Measurements from ENCODE around the gene HSPA1A.

The HSPA1A gene

DNA sequence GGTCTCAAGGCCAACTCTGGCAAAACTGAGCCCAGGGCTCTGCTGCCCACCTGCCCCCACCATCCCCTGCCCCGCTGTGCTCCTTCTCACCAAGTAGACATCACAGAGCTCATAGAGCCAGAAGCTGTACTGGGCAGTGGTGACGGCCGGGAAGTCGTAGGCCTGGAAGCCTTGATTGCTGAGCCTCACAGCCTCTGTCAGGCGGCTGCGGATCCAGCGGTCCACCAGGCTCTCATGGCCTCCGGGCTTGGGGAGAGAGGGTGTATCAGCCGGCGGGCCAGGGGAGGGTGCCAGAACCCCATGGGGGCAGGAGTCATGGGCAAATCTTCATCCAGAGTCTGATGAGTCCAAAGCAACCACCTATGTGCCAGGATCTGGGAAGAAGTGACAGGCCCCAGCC is 35.4 kb upstream of the HSPA1A start:
- H3K4me3 ChIP-seq (ENCODE audit: low read length in 2 of 2): no peak overlapping the region
- H3K4ac ChIP-seq (ENCODE audit: low read length): no peak overlapping the region
- no peak overlapping the region for H2AK5ac ChIP-seq (ENCODE audit: low read depth, low read length)
- no peak overlapping the region for H3K27ac ChIP-seq (replicated peaks; ENCODE audit: low read length)
- H2BK12ac ChIP-seq (ENCODE audit: low read length): no peak overlapping the region
- no peak overlapping the region for H3K18ac ChIP-seq (ENCODE audit: low read length)
- no peak overlapping the region for H2BK15ac ChIP-seq (ENCODE audit: low read length)
- H3K4me2 ChIP-seq (ENCODE audit: insufficient read depth, low read length, poor library complexity, severe bottlenecking): no peak overlapping the region
- no peak overlapping the region for H3K23ac ChIP-seq (ENCODE audit: low read depth, low read length, poor library complexity)
- H2BK5ac ChIP-seq (ENCODE audit: low read length): no peak overlapping the region
- no peak overlapping the region for H3K9ac ChIP-seq (ENCODE audit: low read depth, low read length, poor library complexity)
- no peaks in the 10 kb centered on the region for H3K27me3 ChIP-seq (ENCODE audit: control insufficient read depth in 3 of 3, insufficient read depth in 3 of 3, low read depth in 1 of 3, low read length in 3 of 3)
- peaks cover 53 to 74% of the 10 kb centered on the region in 2 donors for H3K36me3 ChIP-seq (replicated peaks in 1 of 2; ENCODE audit: control insufficient read depth in 2 of 2, insufficient read depth in 2 of 2, low read length in 2 of 2)
- no peak overlapping the region for H2AFZ ChIP-seq (ENCODE audit: low read length)
- H3K79me1 ChIP-seq (ENCODE audit: low read depth, low read length): peaks cover 2% of the 10 kb centered on the region
- no peak overlapping the region for H4K8ac ChIP-seq (ENCODE audit: low read depth, low read length)
- H3K14ac ChIP-seq (ENCODE audit: low read length): no peak overlapping the region
- no peaks in the 10 kb centered on the region for H3K9me3 ChIP-seq (replicated peaks in 1 of 2; ENCODE audit: control insufficient read depth in 2 of 2, insufficient read depth in 1 of 2, low read depth in 1 of 2, low read length in 2 of 2)
- H4K91ac ChIP-seq (ENCODE audit: low read depth, low read length, poor library complexity): no peak overlapping the region
- WGBS, 2 donors (ENCODE audit: extremely low coverage in 2 of 2, insufficient read length in 2 of 2, insufficient replicate concordance in 1 of 2): no CpG with 5 or more reads among the region's 10 CpGs
- H3K4me1 ChIP-seq (ENCODE audit: control insufficient read depth in 2 of 2, insufficient read depth in 1 of 2, low read depth in 1 of 2, low read length in 2 of 2): peaks cover 4 to 8% of the 10 kb centered on the region in 2 donors
- no peak for DNase-seq (ENCODE audit: low spot score)
- H2BK120ac ChIP-seq (ENCODE audit: low read depth, low read length): no peak overlapping the region

DNA sequence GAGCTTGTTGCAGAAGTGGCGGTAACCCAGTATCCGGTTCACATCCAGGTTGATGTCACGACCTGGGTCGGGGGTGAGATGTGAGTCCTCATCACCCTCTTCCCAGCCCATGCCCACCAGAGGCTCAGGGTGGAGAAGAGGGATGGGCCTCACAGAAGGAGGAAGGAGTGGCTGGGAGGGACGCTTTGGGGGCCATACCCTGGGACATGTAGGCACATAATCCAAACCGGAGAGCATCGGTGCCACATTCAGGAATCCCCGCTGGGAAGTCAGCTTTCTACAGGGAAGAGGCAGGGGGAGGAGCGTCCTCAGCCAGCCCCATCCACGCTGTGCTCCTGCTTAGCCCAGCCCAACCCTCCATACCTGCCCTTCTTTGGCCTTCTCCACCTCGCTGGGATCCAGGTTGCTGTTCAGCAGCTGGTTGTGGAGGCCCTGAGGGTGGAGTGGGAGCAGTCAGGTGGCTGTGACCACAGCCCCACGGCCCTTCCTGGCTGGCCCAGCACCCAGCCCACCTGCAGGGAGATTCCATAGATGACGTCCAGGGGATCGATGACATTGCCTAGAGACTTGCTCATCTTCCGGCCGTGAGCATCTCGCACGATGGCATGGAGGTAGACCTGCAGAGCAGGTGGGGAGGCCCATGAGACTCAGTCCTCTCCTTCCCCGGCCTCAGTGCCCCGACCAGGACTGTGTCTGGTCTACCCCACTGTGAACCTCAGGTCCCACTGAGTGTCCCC is 34.7 kb upstream of the HSPA1A start:
- WGBS, 2 donors (ENCODE audit: extremely low coverage in 2 of 2, insufficient read length in 2 of 2, insufficient replicate concordance in 1 of 2): no CpG with 5 or more reads among the region's 20 CpGs
- Histone ChIP-seq H3K36me3 (replicated peaks in 1 of 2; ENCODE audit: control insufficient read depth in 2 of 2, insufficient read depth in 2 of 2, low read length in 2 of 2) (peaks cover 59 to 82% of the 10 kb centered on the region in 2 donors), H2AK5ac (ENCODE audit: low read depth, low read length) (no peak overlapping the region), H3K79me1 (ENCODE audit: low read depth, low read length) (peaks cover 2% of the 10 kb centered on the region), H4K91ac (ENCODE audit: low read depth, low read length, poor library complexity) (no peak overlapping the region), H3K18ac (ENCODE audit: low read length) (no peak overlapping the region), H3K4me1 (ENCODE audit: control insufficient read depth in 2 of 2, insufficient read depth in 1 of 2, low read depth in 1 of 2, low read length in 2 of 2) (peaks cover 4 to 8% of the 10 kb centered on the region in 2 donors), H2BK15ac (ENCODE audit: low read length) (no peak overlapping the region), H3K4me2 (ENCODE audit: insufficient read depth, low read length, poor library complexity, severe bottlenecking) (no peak overlapping the region), H3K27ac (replicated peaks; ENCODE audit: low read length) (no peak overlapping the region), H2BK5ac (ENCODE audit: low read length) (peak overlapping the region; percentile 24), H2AFZ (ENCODE audit: low read length) (no peak overlapping the region), H4K8ac (ENCODE audit: low read depth, low read length) (no peak overlapping the region), H3K14ac (ENCODE audit: low read length) (peak overlapping the region; percentile 8), H2BK120ac (ENCODE audit: low read depth, low read length) (no peak overlapping the region), H3K9me3 (replicated peaks in 1 of 2; ENCODE audit: control insufficient read depth in 2 of 2, insufficient read depth in 1 of 2, low read depth in 1 of 2, low read length in 2 of 2) (no peaks in the 10 kb centered on the region), H3K4me3 (ENCODE audit: low read length in 2 of 2) (no peak overlapping the region), H3K27me3 (ENCODE audit: control insufficient read depth in 3 of 3, insufficient read depth in 3 of 3, low read depth in 1 of 3, low read length in 3 of 3) (no peaks in the 10 kb centered on the region), H3K4ac (ENCODE audit: low read length) (no peak overlapping the region), H3K23ac (ENCODE audit: low read depth, low read length, poor library complexity) (no peak overlapping the region), H2BK12ac (ENCODE audit: low read length) (peak overlapping the region; percentile 73), H3K9ac (ENCODE audit: low read depth, low read length, poor library complexity) (peak overlapping the region; percentile 44)
- DNase-seq (ENCODE audit: low spot score): no peak

DNA sequence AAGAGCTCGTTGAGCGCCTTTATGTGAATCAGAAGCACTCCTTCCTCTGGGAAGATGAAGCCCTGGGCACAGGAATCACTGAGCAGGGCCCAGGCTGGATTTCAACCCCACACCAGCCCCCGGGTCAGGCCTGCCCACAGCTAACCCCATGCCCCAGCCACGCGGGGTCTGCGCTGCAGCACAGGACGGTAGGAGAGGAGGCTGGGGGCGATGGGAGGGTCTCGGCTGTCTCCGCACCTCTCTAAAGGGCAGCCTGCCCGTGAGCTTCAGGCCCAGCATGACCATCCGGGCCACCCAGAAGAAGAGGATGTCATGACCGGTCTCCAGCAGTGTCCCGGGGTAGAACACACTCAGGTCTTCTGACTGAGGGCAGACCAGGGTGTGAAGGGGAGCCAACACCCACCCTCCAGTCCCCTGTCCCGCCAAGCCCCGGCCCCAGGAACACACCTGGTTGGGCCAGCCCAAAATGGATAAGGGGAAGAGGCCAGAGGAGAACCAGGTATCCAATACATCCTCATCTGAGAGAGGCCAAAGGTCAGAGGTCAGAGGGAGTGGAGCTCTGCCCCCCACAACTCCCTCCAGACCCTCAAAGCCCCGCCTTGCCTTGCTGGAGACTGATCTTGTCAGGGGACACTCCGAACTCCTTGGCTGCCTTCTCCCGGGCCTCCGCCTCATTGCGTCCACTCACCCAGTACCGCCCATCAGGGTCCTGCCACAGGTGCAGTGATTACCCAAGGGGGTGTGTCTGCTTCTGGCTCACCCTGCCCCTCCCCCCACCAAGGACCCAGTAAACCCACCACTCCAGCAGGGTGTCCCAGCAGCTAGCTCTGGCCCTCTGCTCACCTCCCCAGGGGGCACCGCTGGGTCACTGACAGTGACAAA is 33.9 kb upstream of the HSPA1A start:
- peaks cover 2% of the 10 kb centered on the region for H3K79me1 ChIP-seq (ENCODE audit: low read depth, low read length)

More for the DNA sequence above, 33.9 kb upstream of the HSPA1A start:
- no peak for DNase-seq (ENCODE audit: low spot score)
- Histone ChIP-seq H3K14ac (ENCODE audit: low read length) (no peak overlapping the region), H3K9me3 (replicated peaks in 1 of 2; ENCODE audit: control insufficient read depth in 2 of 2, insufficient read depth in 1 of 2, low read depth in 1 of 2, low read length in 2 of 2) (no peaks in the 10 kb centered on the region), H2BK15ac (ENCODE audit: low read length) (no peak overlapping the region), H2AFZ (ENCODE audit: low read length) (no peak overlapping the region), H2BK12ac (ENCODE audit: low read length) (no peak overlapping the region), H3K18ac (ENCODE audit: low read length) (no peak overlapping the region), H3K4me3 (ENCODE audit: low read length in 2 of 2) (no peak overlapping the region), H3K4me2 (ENCODE audit: insufficient read depth, low read length, poor library complexity, severe bottlenecking) (no peak overlapping the region), H3K4ac (ENCODE audit: low read length) (no peak overlapping the region), H4K91ac (ENCODE audit: low read depth, low read length, poor library complexity) (no peak overlapping the region), H3K9ac (ENCODE audit: low read depth, low read length, poor library complexity) (no peak overlapping the region), H3K27me3 (ENCODE audit: control insufficient read depth in 3 of 3, insufficient read depth in 3 of 3, low read depth in 1 of 3, low read length in 3 of 3) (no peaks in the 10 kb centered on the region), H2BK5ac (ENCODE audit: low read length) (no peak overlapping the region), H3K36me3 (replicated peaks in 1 of 2; ENCODE audit: control insufficient read depth in 2 of 2, insufficient read depth in 2 of 2, low read length in 2 of 2) (peaks cover 62 to 90% of the 10 kb centered on the region in 2 donors), H3K27ac (replicated peaks; ENCODE audit: low read length) (no peak overlapping the region), H2BK120ac (ENCODE audit: low read depth, low read length) (no peak overlapping the region), H3K4me1 (ENCODE audit: control insufficient read depth in 2 of 2, insufficient read depth in 1 of 2, low read depth in 1 of 2, low read length in 2 of 2) (peaks cover 4 to 8% of the 10 kb centered on the region in 2 donors), H3K23ac (ENCODE audit: low read depth, low read length, poor library complexity) (peak overlapping the region; percentile 85), H4K8ac (ENCODE audit: low read depth, low read length) (no peak overlapping the region), H2AK5ac (ENCODE audit: low read depth, low read length) (no peak overlapping the region)
- WGBS, 2 donors (ENCODE audit: extremely low coverage in 2 of 2, insufficient read length in 2 of 2, insufficient replicate concordance in 1 of 2): no CpG with 5 or more reads among the region's 23 CpGs

Data from neuronal stem cell (in vitro differentiated cells).